ENCODE results near the gene ASCC1.

ASCC1 gene

GRCh38 chr10:72080042-72080975, 135.8 kb downstream of the ASCC1 start:
- no peak for DNase-seq

DNA sequence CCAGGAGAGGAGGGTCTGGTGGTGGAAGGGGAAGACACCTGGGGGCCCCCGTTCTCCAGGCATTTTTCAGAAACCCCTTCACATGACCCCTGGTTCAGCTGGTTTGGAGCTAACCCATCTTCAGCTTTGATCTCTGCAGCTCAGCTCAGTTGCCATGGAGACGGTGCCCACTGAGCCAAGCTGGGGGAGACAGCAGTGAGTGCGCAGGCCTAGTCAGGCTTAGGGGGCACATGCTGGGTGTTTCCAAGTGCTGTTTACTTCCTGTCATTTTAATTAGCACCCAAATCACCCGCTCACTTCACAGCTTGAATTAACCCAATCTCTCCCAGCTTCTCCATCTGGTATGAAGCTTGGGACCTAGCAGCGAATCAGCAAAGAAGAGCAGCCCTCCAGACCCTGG, 136.7 kb downstream of the ASCC1 start:
- DNase-seq: no peak

- no peak for DNase-seq
Observed at GRCh38 chr10:72077275-72077990, 138.6 kb downstream of the ASCC1 start.

GRCh38 chr10:72076756-72077155, 139.3 kb downstream of the ASCC1 start:
- no peak for DNase-seq

GRCh38 chr10:72075376-72076115, 140.5 kb downstream of the ASCC1 start:
- no peak for DNase-seq

- DNase-seq: no peak
Observed at GRCh38 chr10:72074574-72075375, 141.3 kb downstream of the ASCC1 start.

DNA sequence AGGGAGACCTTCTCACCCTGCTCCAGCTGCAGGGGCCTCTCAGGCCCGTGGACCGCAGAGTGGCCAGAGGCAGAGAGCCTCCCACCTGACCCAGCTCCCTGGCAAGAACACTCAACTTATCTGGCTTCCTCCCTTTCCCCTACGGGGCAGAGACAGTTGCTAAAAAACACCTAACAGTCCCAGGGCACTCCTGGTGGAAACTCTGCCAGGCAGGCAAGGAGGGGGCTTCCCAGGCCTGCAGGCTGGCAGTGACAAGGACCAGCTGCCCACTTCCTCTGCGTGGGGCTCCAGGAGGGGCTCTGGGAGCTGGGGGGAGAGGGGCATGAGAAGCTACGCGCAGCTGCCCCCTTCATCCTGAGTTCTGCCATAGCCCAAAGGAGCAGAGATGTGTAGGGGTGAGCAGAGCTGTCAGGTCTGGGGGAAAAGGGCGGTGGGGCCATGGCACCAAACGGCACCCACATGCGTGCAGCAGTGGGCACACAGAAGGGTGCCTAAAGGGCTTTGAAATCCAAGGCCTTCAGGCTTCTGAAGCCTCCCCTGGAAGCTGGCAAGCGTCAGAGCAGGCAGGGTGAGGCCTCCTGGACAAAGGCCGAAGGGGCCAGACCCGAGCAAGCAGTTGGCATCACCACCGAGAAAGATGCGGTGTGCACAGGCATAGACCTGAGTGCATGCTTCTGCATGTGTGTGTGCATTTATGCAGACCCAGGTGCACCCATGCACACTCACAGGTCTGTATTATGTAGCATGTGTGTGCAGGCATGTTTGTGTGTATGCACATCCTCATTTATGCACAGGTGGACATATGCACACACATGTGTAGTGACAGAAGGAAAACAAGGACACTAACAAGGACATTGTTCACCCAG, 142.1 kb downstream of the ASCC1 start:
- DNase-seq: no peak

- no peak for DNase-seq
Observed at GRCh38 chr10:72072639-72073038, 143.4 kb downstream of the ASCC1 start.

- no peak for DNase-seq
Observed at GRCh38 chr10:72072046-72072445, 144.0 kb downstream of the ASCC1 start.

DNA sequence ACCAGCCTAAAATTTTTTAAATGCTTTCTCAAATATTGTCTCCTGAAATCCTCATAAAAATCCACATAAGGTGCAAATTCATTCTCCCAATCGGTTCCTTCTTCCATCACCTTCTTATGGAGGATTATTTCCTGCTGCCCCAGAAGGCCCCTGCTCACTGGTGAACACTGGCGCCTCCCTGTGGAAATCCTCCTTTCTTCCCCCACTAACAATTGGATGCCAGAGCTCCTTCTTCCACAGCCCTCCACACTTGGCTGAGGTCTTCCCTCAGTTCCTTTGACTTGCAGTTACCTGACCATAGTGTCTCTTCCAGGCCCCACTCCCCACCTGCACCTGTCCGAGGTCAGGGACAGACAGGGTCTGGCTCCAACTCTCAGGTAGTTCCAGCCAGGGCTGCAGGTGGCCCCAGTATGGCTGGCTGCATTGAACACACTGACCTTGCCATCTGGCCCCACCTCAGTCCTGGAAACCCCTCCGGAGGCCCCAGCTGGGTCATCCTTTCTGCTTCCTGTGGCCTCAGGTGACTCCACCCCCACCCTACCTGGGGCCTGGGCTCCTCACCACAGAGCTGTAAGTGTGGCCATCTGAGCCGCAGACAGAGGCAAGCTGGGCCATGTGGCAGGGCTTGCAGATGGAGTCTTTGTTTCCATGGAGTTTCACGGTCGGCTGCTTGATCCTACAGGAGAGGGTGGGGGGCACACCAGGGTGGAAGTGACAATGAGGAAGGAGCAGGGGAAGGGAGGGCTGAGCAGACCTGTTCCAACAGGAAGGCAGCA, 146.1 kb downstream of the ASCC1 start:
- DNase-seq: no peak

- DNase-seq: no peak
Observed at GRCh38 chr10:72068901-72069446, 147.1 kb downstream of the ASCC1 start.

- DNase-seq: no peak
Observed at GRCh38 chr10:72068126-72068765, 147.8 kb downstream of the ASCC1 start.

DNA sequence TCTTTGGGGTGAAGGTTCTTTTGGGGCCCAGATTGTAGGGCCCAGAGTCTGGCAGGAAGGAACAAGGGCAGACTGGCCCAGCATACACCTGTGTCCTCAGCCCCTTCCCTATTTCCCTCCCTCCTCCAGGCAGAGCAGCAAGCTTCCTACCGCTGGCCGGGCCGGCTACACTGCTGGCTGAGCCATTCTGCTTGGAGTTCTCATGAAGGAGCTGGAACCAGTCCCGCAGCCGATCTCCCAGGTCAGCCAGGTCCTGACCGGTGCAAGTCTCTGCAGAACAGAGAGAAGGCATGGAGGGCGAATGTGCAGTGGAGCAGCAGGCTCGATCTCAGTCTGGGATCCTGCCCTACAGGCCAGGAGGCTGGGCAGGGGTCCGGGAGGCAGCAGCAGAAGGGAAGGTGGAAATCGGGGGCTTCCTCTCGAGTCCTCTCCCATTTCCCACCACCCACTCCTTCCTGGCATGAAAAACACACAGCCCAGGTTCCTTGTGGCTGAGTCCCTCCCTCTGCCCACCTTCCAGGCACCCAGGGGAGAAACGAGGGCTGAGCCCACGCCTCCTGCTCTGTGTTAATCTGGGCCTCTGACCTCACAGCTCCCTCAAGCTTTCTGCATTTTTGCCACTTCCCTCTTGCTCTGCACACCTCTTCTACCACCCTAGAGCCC, 148.5 kb downstream of the ASCC1 start:
- DNase-seq: no peak

GRCh38 chr10:72066318-72067284, 149.5 kb downstream of the ASCC1 start:
- no peak for DNase-seq

GRCh38 chr10:72065439-72066025, 150.5 kb downstream of the ASCC1 start:
- no peak for DNase-seq

- DNase-seq: no peak
Observed at GRCh38 chr10:72063703-72064391, 152.2 kb downstream of the ASCC1 start.

All from bone marrow (tissue), 2 donors.